ENCODE measurements around the gene MSI2.

MSI2 gene

GRCh38 chr17:57385975-57386374 is 129.7 kb downstream of the MSI2 start (continued):
- TF ChIP-seq, protein P1, sequence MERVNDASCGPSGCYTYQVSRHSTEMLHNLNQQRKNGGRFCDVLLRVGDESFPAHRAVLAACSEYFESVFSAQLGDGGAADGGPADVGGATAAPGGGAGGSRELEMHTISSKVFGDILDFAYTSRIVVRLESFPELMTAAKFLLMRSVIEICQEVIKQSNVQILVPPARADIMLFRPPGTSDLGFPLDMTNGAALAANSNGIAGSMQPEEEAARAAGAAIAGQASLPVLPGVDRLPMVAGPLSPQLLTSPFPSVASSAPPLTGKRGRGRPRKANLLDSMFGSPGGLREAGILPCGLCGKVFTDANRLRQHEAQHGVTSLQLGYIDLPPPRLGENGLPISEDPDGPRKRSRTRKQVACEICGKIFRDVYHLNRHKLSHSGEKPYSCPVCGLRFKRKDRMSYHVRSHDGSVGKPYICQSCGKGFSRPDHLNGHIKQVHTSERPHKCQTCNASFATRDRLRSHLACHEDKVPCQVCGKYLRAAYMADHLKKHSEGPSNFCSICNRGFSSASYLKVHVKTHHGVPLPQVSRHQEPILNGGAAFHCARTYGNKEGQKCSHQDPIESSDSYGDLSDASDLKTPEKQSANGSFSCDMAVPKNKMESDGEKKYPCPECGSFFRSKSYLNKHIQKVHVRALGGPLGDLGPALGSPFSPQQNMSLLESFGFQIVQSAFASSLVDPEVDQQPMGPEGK (CRISPR knock-in tag; IDR thresholded peaks at IDR 0.05; ENCODE audit: borderline replicate concordance), result no peak
- TF ChIP-seq RARB (CRISPR knock-in tag; IDR thresholded peaks at IDR 0.05), result no peak

DNA sequence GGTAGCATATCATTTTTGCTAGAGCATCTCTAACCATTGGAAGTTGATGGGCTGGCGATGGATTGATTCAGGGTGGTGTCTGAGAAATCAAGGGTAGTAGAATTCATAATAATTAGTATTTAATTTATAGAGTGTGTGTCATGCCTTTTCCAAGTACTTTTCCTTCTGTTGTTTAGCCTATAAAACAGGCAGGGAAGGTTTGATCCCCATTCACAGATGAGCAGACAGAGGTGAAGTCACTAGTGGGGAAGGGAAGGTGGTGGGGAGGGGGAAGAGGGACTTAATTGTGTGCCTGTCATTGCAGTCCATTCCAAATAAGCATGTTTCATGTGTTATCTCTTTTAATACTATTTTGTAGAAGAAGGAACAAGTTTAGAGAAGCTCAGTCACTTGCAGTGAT is 131.3 kb downstream of the MSI2 start:
- TF ChIP-seq, protein P2, sequence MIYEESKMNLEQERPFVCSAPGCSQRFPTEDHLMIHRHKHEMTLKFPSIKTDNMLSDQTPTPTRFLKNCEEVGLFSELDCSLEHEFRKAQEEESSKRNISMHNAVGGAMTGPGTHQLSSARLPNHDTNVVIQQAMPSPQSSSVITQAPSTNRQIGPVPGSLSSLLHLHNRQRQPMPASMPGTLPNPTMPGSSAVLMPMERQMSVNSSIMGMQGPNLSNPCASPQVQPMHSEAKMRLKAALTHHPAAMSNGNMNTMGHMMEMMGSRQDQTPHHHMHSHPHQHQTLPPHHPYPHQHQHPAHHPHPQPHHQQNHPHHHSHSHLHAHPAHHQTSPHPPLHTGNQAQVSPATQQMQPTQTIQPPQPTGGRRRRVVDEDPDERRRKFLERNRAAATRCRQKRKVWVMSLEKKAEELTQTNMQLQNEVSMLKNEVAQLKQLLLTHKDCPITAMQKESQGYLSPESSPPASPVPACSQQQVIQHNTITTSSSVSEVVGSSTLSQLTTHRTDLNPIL (CRISPR knock-in tag; IDR thresholded peaks at IDR 0.05; ENCODE audit: low read depth), result no peak
- TF ChIP-seq TSHZ2 (CRISPR knock-in tag; IDR thresholded peaks at IDR 0.05), result no peak
- no peak for ATAC-seq

DNA sequence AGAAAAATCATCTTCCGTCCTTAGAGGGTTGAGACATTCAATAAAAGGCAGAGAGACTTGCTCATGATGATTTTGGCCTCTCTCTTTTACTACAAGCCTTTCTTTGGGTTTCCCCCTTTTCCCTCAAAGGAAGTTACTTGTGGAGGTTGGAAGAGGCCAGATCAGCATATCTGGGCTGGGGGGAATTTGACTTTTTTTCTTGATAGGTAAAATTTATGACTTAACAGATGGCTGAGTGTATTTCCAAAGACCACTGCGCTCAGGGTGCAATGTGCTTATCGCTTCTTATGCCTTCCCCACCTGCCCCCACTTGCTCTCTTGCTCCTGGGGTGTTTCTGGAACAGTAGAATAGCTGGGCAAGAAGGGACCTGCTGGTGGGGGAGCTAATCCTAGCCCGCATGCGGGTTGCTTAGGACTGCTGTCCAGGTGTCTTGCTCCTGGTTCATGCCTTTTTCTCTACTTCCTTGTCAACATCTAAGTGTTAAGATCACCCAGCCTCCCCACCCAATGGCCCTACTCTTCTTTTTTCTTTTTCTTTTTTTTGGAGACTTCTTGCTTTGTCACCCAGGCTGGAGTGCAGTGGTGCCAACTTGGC is 131.9 kb downstream of the MSI2 start:
- TF ChIP-seq PPARA (CRISPR knock-in tag; IDR thresholded peaks at IDR 0.05; ENCODE audit: borderline replicate concordance) (no peak), OSR1 (CRISPR knock-in tag; IDR thresholded peaks at IDR 0.05) (no peak), CSDC2 (CRISPR knock-in tag; IDR thresholded peaks at IDR 0.05) (no peak), ESRRG (CRISPR knock-in tag; IDR thresholded peaks at IDR 0.05) (no peak), GLIS3 (CRISPR knock-in tag; IDR thresholded peaks at IDR 0.05) (no peak), ZC3H10 (CRISPR knock-in tag; IDR thresholded peaks at IDR 0.05) (no peak), RARB (CRISPR knock-in tag; IDR thresholded peaks at IDR 0.05) (no peak), ARNTL (CRISPR knock-in tag; IDR thresholded peaks at IDR 0.05; ENCODE audit: borderline replicate concordance, low read depth) (no peak), ZNF565 (CRISPR knock-in tag; conservative IDR thresholded peaks at IDR 0.05; ENCODE audit: low read depth) (no peak), CSRNP3 (CRISPR knock-in tag; IDR thresholded peaks at IDR 0.05) (no peak), TCF4 (CRISPR knock-in tag; IDR thresholded peaks at IDR 0.05; ENCODE audit: borderline replicate concordance) (no peak), ZFP3 (CRISPR knock-in tag; IDR thresholded peaks at IDR 0.05) (no peak), ZNF70 (CRISPR knock-in tag; IDR thresholded peaks at IDR 0.05) (no peak), BACH2 (CRISPR knock-in tag; IDR thresholded peaks at IDR 0.05; ENCODE audit: borderline replicate concordance) (no peak), TOX (CRISPR knock-in tag; IDR thresholded peaks at IDR 0.05; ENCODE audit: borderline replicate concordance) (no peak), SNAI2 (CRISPR knock-in tag; IDR thresholded peaks at IDR 0.05) (no peak), TSHZ2 (CRISPR knock-in tag; IDR thresholded peaks at IDR 0.05) (no peak)
- TF ChIP-seq, protein P2 (CRISPR knock-in tag; IDR thresholded peaks at IDR 0.05; ENCODE audit: low read depth), result no peak
- TF ChIP-seq, protein P1 (CRISPR knock-in tag; IDR thresholded peaks at IDR 0.05; ENCODE audit: borderline replicate concordance), result no peak
- no peak for ATAC-seq
